H1 (cell line): Measurements from ENCODE around the gene CHST8. TPM values are rescaled to one million over a fixed set of nuclear protein-coding genes. Genes with fewer than 3 reads are reported as not detected.

ENCODE experiments used
- CTCF ChIA-PET: fragments of 300-600 bp; sonication (Branson Sonifier 250); formaldehyde crosslinking; loops from one replicate; lab custom pipeline; 2021; ENCODE audit not compliant: partially characterized antibody; lab: Charles Lee
- POLR2A ChIA-PET: fragments of 300-600 bp; sonication (Branson Sonifier 250); formaldehyde crosslinking; loops from one replicate; lab custom pipeline; 2021; ENCODE audit warnings: inconsistent platforms; ENCODE audit not compliant: partially characterized antibody; lab: Charles Lee
- DNase-seq, 2 experiments: peaks; one replicate each; pipeline versions ENCODE4 v3.0.0 to v3.0.0-alpha.2; 2010 to 2022; ENCODE audit warnings: low spot score in 2 of 2, low read depth in 1 of 2, mixed read lengths in 1 of 2
- FAIRE-seq: peaks from 2 replicates; lab custom pipeline; 2011; peaks lifted over from hg19 to GRCh38; lab: Jason Lieb, UNC
- H2AFZ ChIP-seq: 2 replicates; pipeline ENCODE4 v1.8.1; 2012; ENCODE audit warnings: low read length, inconsistent platforms
- H2AK5ac ChIP-seq: 2 replicates; pipeline ENCODE4 v1.6.1; 2013; ENCODE audit warnings: low read depth, low read length
- H2BK120ac ChIP-seq: replicated peaks from 2 replicates; pipeline ENCODE3; 2013; ENCODE audit warnings: low read depth, low read length, inconsistent platforms
- H2BK12ac ChIP-seq: 2 replicates; pipeline ENCODE4 v1.6.1; 2013; ENCODE audit warnings: low read depth, low read length
- H2BK15ac ChIP-seq: 2 replicates; pipeline ENCODE4 v1.6.1; 2013; ENCODE audit warnings: low read length
- H2BK20ac ChIP-seq: 2 replicates; pipeline ENCODE4 v1.6.1; 2013; ENCODE audit warnings: low read length
- H2BK5ac ChIP-seq: 2 replicates; pipeline ENCODE4 v1.6.1; 2013; ENCODE audit warnings: low read depth, low read length
- H3K14ac ChIP-seq: 2 replicates; pipeline ENCODE4 v1.6.1; 2013; ENCODE audit warnings: inconsistent platforms; ENCODE audit not compliant: insufficient read length
- H3K18ac ChIP-seq: 2 replicates; pipeline ENCODE4 v1.6.1; 2013; ENCODE audit warnings: low read length; ENCODE audit errors: extremely low read depth
- H3K23ac ChIP-seq: 2 replicates; pipeline ENCODE4 v1.6.1; 2013; ENCODE audit warnings: inconsistent platforms; ENCODE audit not compliant: insufficient read length
- H3K23me2 ChIP-seq: 2 replicates; pipeline ENCODE4 v1.6.1; 2013; ENCODE audit warnings: low read depth, low read length
- H3K27ac ChIP-seq: 2 replicates; pipeline ENCODE4 v1.6.1; 2011; ENCODE audit warnings: low read depth, low read length, inconsistent platforms
- H3K27me3 ChIP-seq, 4 experiments: replicated peaks in 1 of 4; 1 replicate in 1 of 4; 2 replicates in 3 of 4; pipeline versions ENCODE4 v1.6.1 to v1.8.1; 2011 to 2013; ENCODE audit warnings: low read length in 3 of 4, mild to moderate bottlenecking in 3 of 4, inconsistent platforms in 2 of 4, mixed read lengths in 2 of 4, moderate library complexity in 1 of 4; ENCODE audit not compliant: control insufficient read depth in 3 of 4, insufficient read depth in 3 of 4; ENCODE audit errors: extremely low read depth in 1 of 4
- H3K36me3 ChIP-seq, 4 experiments: 2 replicates each; pipeline versions ENCODE4 v1.6.1 to v1.8.1; 2011 to 2013; ENCODE audit warnings: mild to moderate bottlenecking in 4 of 4, low read length in 3 of 4, moderate library complexity in 2 of 4, control low read depth in 1 of 4, inconsistent platforms in 1 of 4; ENCODE audit not compliant: insufficient read depth in 4 of 4, control insufficient read depth in 2 of 4
- H3K4ac ChIP-seq: replicated peaks from 2 replicates; pipeline ENCODE3; 2013; ENCODE audit warnings: low read length, low read depth, mixed read lengths, inconsistent platforms; ENCODE audit not compliant: insufficient read length
- H3K4me1 ChIP-seq, 4 experiments: replicated peaks in 1 of 4; 1 replicate in 1 of 4; 2 replicates in 3 of 4; pipeline versions ENCODE4 v1.6.1 to v1.8.1; 2011 to 2013; ENCODE audit warnings: low read length in 3 of 4, inconsistent platforms in 2 of 4, mixed read lengths in 1 of 4; ENCODE audit not compliant: insufficient read depth in 4 of 4, control insufficient read depth in 3 of 4
- H3K4me2 ChIP-seq, 2 experiments: 2 replicates each; pipeline versions ENCODE4 v1.6.1 to v1.8.1; 2011 to 2013; ENCODE audit warnings: low read depth in 2 of 2, low read length in 2 of 2, control low read depth in 1 of 2, inconsistent platforms in 1 of 2, mild to moderate bottlenecking in 1 of 2; ENCODE audit not compliant: insufficient read depth in 1 of 2
- H3K4me3 ChIP-seq, 4 experiments: fragments of 200-600, 300-600 bp in 1 of 4; sonication (generic), shearing (Covaris generic), sonication (Bioruptor Twin) in 1 of 4; 2 replicates each; pipeline versions ENCODE4 v1.5.1 to v1.8.1; 2011 to 2016; ENCODE audit warnings: low read length in 4 of 4, low read depth in 3 of 4, control low read depth in 2 of 4, inconsistent platforms in 2 of 4, mild to moderate bottlenecking in 2 of 4, mixed read lengths in 1 of 4, moderate library complexity in 1 of 4; ENCODE audit not compliant: insufficient read depth in 2 of 4; ENCODE audit errors: extremely low read depth in 1 of 4
- H3K56ac ChIP-seq: replicated peaks from 2 replicates; pipeline ENCODE3; 2013; ENCODE audit warnings: low read depth, mild to moderate bottlenecking, mixed read lengths, low read length, inconsistent platforms; ENCODE audit not compliant: insufficient read length
- H3K79me1 ChIP-seq: 2 replicates; pipeline ENCODE4 v1.6.1; 2013; ENCODE audit warnings: low read depth, low read length, control low read depth
- H3K79me2 ChIP-seq, 2 experiments: 2 replicates each; pipeline versions ENCODE4 v1.6.1 to v1.8.1; 2012 to 2013; ENCODE audit warnings: low read length in 2 of 2, mild to moderate bottlenecking in 2 of 2, inconsistent platforms in 1 of 2; ENCODE audit not compliant: insufficient read depth in 2 of 2, control insufficient read depth in 1 of 2
- H3K9ac ChIP-seq, 4 experiments: replicated peaks in 1 of 4; 1 replicate in 1 of 4; 2 replicates in 3 of 4; pipeline versions ENCODE4 v1.6.1 to v1.8.1; 2011 to 2013; ENCODE audit warnings: low read depth in 3 of 4, low read length in 3 of 4, control low read depth in 2 of 4, mild to moderate bottlenecking in 2 of 4, moderate library complexity in 2 of 4, inconsistent platforms in 1 of 4; ENCODE audit errors: extremely low read depth in 1 of 4
- H3K9me3 ChIP-seq, 2 experiments: 2 replicates each; pipeline versions ENCODE4 v1.6.1 to v1.8.1; 2012 to 2013; ENCODE audit warnings: mild to moderate bottlenecking in 2 of 2, moderate library complexity in 2 of 2, control low read depth in 1 of 2, inconsistent platforms in 1 of 2, low read depth in 1 of 2, low read length in 1 of 2, mixed read lengths in 1 of 2; ENCODE audit not compliant: insufficient read depth in 2 of 2
- H4K20me1 ChIP-seq, 2 experiments: replicated peaks in 1 of 2; 2 replicates each; pipeline versions ENCODE3 to v1.8.1; 2011 to 2013; ENCODE audit warnings: inconsistent platforms in 2 of 2, low read length in 2 of 2, mild to moderate bottlenecking in 1 of 2; ENCODE audit not compliant: insufficient read depth in 2 of 2, control insufficient read depth in 1 of 2
- H4K5ac ChIP-seq: 2 replicates; pipeline ENCODE4 v1.6.1; 2013; ENCODE audit warnings: low read length, low read depth, mixed read lengths, inconsistent platforms; ENCODE audit not compliant: insufficient read length
- H4K8ac ChIP-seq: 2 replicates; pipeline ENCODE4 v1.8.0; 2013; ENCODE audit warnings: mild to moderate bottlenecking, moderate library complexity, low read length, inconsistent platforms; ENCODE audit not compliant: insufficient read depth; ENCODE audit errors: extremely low read depth
- H4K91ac ChIP-seq: replicated peaks from 2 replicates; pipeline ENCODE3; 2013; ENCODE audit warnings: low read length, mixed read lengths, inconsistent platforms; ENCODE audit not compliant: insufficient read length
- BRCA1 ChIP-seq: IDR thresholded peaks from 2 replicates; pipeline ENCODE4 v1.6.1; 2012; ENCODE audit warnings: low read depth, low read length, improper control_type of control experiment
- HDAC6 ChIP-seq: IDR thresholded peaks from one replicate; pipeline ENCODE4 v1.7.1; 2012; ENCODE audit warnings: low read depth, mild to moderate bottlenecking, inconsistent platforms, low read length, moderate library complexity
- WGBS, 2 experiments: shearing (Covaris generic) in 1 of 2; methylation state at CpG; one replicate each; pipeline versions ENCODE4 v1.1.6 to v1.1.7; 2013 to 2015; ENCODE audit warnings: low lambda C conversion rate in 2 of 2, mixed read lengths in 2 of 2, inconsistent platforms in 1 of 2, low coverage in 1 of 2, missing lambda C conversion rate in 1 of 2; ENCODE audit not compliant: insufficient replicate concordance in 2 of 2, insufficient coverage in 1 of 2, insufficient read length in 1 of 2; ENCODE audit errors: extremely low coverage in 1 of 2, missing lambda C conversion rate in 1 of 2; 5-methylcytosine and 5-hydroxymethylcytosine counted together
- polyA plus RNA-seq, 7 experiments: library from polyadenylated mRNA; depleted of rRNA in 3 of 7; stranded (reverse) in 5 of 7; unstranded in 2 of 7; fragments of >200 nt in 5 of 7; fragments of 200-250 nt in 2 of 7; gene quantifications; 1 replicate in 5 of 7; 2 replicates in 1 of 7; 4 replicates in 1 of 7; pipeline versions ENCODE4 v1.2.1 to v1.2.3, GENCODE V29; 2011 to 2013; ENCODE audit warnings: missing spikeins in 2 of 7, mixed read lengths in 2 of 7
- total RNA-seq: library from RNA; stranded (reverse); fragmentation: NEBNext Ultra II Directional; extraction: Animal tissue kit (Norgen Biotek cat#: 25700); gene quantifications from 2 replicates; pipeline ENCODE4 v1.2.1, GENCODE V29; 2021

Gene CHST8
- total and polyA plus RNA-seq, 2 of the 8 experiments (the other 6 are each of a cell fraction or from before 2014, with no cell fraction given), result 10.8 to 28.2 TPM

DNA sequence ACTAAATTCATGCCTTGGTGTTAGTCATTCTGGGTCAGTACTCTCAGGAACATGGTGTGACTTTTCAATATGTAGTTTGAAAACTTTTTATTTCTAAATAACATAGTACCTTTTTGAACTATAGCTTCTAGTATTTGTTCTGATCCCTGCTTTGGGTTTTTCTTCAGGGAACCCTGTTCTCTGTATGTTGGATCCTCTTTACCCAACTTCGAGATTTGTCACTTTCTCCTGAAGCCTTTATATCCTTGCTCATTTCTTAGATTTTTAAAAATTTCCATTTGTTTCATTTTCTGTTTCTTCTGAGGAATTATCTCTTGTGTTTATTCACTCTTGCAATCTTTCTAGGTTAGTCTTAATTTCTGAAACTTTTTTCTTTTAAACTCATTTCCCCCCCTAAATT is 12.4 kb upstream of the CHST8 start:
- Histone ChIP-seq H2BK5ac (no peak overlapping the region), H3K4me1 (no peaks in the 10 kb centered on the region), H3K14ac (no peak overlapping the region), H3K18ac (no peak overlapping the region), H4K20me1 (no peaks in the 10 kb centered on the region), H3K4me3 (no peak overlapping the region), H4K91ac (no peak overlapping the region), H3K4ac (no peak overlapping the region), H3K56ac (no peak overlapping the region), H3K9ac (no peak overlapping the region), H3K27ac (no peak overlapping the region), H2BK15ac (no peak overlapping the region), H3K23ac (no peak overlapping the region), H2AK5ac (no peak overlapping the region), H4K5ac (no peak overlapping the region), H3K79me2 (no peaks in the 10 kb centered on the region), H2BK120ac (no peak overlapping the region), H3K9me3 (0 out of 4 replicates have a peak, but pooled peaks cover 0 to 2% of the 10 kb centered on the region in 2 experiments), H2BK20ac (no peak overlapping the region), H3K36me3 (no peaks in the 10 kb centered on the region), H3K79me1 (no peaks in the 10 kb centered on the region), H2BK12ac (no peak overlapping the region), H4K8ac (no peak overlapping the region), H3K27me3 (no peaks in the 10 kb centered on the region; a peak in 2 of 7 replicates), H3K23me2 (no peaks in the 10 kb centered on the region), H2AFZ (no peak overlapping the region), H3K4me2 (no peak overlapping the region)
- ChIA-PET CTCF (interaction anchor here (1.2 kb wide), 1 partner anchor 8 kb away, joined by 3 read pairs; no protein-coding TSS in a partner anchor), POLR2A (no interaction called here)
- FAIRE-seq, result no peak
- no peak for DNase-seq
- WGBS, 2 experiments, result 91% methylated on average over 1 of the region's 1 CpG; no CpG with 5 or more reads in 1 of the 2 experiments
- TF ChIP-seq HDAC6, result no peak
- TF ChIP-seq BRCA1, result no peak
